Cardiac muscle cell (in vitro differentiated cells and primary cell): ENCODE measurements around the gene ECI1. TPM values are rescaled to one million over a fixed set of nuclear protein-coding genes. Genes with fewer than 3 reads are reported as not detected.

Experiments
- DNase-seq, 2 donors: peaks; one replicate each; pipeline versions ENCODE4 v3.0.0 to v3.0.0-alpha.2; 2010 to 2017; ENCODE audit warnings: low read depth in 1 of 2, low spot score in 1 of 2
- H3K27ac ChIP-seq: fragments of 200-600 bp; sonication (generic); 2 replicates; pipeline ENCODE4 v1.5.1; 2016
- H3K27me3 ChIP-seq: fragments of 200-600 bp; sonication (generic); 2 replicates; pipeline ENCODE4 v1.6.0; 2016; ENCODE audit warnings: control low read depth
- H3K36me3 ChIP-seq: fragments of 200-600 bp; sonication (generic); 2 replicates; pipeline ENCODE4 v1.5.1; 2016; ENCODE audit warnings: control low read depth
- H3K4me1 ChIP-seq: fragments of 200-600 bp; sonication (generic); 2 replicates; pipeline ENCODE4 v1.8.1; 2017; ENCODE audit warnings: low read depth, mild to moderate bottlenecking, mixed run types
- H3K4me3 ChIP-seq: fragments of 200-600 bp; sonication (generic); 2 replicates; pipeline ENCODE4 v1.5.1; 2016; ENCODE audit warnings: mild to moderate bottlenecking
- H3K9me3 ChIP-seq: fragments of 200-600 bp; sonication (generic); 2 replicates; pipeline ENCODE4 v1.5.1; 2017; ENCODE audit warnings: low read depth, mild to moderate bottlenecking, control low read depth
- polyA plus RNA-seq: library from polyadenylated mRNA; unstranded; fragments of >200 nt; fragmentation: Nextera tagmentation; extraction: Ambion mirVana; gene quantifications from 2 replicates; pipeline ENCODE4 v1.2.1, GENCODE V29; 2016
- total RNA-seq: library from RNA; depleted of rRNA; stranded (reverse); fragments of >200 nt; gene quantifications from 2 replicates; pipeline ENCODE4 v1.2.3, GENCODE V29; 2016
- TF ChIP-seq, protein P1 (sequence below): IDR thresholded peaks from 2 replicates; pipeline ENCODE4 v1.5.1; 2012; ENCODE audit warnings: low read depth, mild to moderate bottlenecking, low read length

ECI1 gene
- total and polyA plus RNA-seq, 2 experiments from 2014 or later, result 137 to 343 TPM

DNA sequence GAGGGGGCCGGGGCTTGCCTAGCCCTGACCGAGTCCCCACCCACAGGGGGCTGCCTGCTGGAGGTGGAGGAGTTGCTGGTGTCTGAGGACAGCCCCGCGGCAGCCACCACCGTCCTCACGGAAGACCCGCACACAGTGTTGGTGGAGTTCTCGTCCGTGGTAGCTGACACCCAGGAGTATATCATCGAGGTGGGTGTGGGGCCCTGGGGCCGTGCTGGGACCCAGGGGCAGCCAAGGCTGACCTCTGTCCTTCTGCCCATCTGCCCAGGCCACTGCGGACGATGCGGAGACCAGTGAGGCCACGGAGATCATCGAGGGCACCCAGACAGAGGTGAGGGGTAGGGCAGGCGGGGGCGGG lies 16.6 kb downstream of the ECI1 start:
- TF ChIP-seq, protein P1, sequence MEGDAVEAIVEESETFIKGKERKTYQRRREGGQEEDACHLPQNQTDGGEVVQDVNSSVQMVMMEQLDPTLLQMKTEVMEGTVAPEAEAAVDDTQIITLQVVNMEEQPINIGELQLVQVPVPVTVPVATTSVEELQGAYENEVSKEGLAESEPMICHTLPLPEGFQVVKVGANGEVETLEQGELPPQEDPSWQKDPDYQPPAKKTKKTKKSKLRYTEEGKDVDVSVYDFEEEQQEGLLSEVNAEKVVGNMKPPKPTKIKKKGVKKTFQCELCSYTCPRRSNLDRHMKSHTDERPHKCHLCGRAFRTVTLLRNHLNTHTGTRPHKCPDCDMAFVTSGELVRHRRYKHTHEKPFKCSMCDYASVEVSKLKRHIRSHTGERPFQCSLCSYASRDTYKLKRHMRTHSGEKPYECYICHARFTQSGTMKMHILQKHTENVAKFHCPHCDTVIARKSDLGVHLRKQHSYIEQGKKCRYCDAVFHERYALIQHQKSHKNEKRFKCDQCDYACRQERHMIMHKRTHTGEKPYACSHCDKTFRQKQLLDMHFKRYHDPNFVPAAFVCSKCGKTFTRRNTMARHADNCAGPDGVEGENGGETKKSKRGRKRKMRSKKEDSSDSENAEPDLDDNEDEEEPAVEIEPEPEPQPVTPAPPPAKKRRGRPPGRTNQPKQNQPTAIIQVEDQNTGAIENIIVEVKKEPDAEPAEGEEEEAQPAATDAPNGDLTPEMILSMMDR, result no peak
- Histone ChIP-seq H3K27ac (no peak overlapping the region), H3K27me3 (peaks cover 15% of the 10 kb centered on the region), H3K36me3 (peaks cover 37% of the 10 kb centered on the region), H3K4me1 (peaks cover 8% of the 10 kb centered on the region), H3K4me3 (no peak overlapping the region), H3K9me3 (no peaks in the 10 kb centered on the region)
- no peak for DNase-seq

DNA sequence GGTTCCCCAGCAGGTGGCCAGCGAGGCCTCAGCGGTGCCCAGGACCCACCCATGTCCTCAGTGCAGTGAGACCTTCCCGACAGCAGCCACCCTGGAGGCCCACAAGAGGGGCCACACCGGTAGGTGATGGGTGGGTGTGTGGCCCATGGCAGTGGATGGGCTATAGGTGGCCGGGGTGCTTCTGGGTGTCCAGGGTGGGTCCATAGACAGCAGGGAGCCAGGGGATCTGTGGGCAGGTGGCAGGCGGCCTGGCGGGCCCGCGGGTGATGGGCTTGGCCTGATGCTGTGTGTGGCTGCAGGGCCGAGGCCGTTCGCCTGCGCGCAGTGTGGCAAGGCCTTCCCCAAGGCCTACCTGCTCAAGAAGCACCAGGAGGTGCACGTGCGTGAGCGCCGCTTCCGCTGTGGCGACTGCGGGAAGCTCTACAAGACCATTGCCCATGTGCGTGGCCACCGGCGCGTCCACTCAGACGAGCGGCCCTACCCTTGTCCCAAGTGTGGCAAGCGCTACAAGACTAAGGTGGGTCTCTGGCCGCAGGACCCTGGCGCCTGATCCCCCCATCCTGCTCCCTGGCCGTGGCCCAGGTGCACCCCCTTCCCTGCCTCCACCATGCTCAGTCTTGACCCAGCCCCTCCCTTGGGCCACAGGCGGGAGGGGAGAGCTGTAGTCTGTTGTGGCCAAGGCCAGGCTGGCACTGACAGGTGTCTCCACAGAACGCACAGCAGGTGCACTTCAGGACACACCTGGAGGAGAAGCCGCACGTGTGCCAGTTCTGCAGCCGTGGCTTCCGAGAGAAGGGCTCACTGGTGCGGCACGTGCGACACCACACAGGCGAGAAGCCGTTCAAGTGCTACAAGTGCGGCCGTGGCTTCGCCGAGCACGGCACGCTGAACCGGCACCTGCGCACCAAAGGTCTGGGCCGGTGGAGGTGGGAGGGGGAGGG lies 17.2 kb downstream of the ECI1 start:
- Histone ChIP-seq H3K27me3 (peaks cover 15% of the 10 kb centered on the region), H3K9me3 (no peaks in the 10 kb centered on the region), H3K4me1 (peaks cover 8% of the 10 kb centered on the region), H3K27ac (no peak overlapping the region), H3K4me3 (no peak overlapping the region), H3K36me3 (peaks cover 40% of the 10 kb centered on the region)
- DNase-seq, result no peak
- TF ChIP-seq, protein P1, result no peak

DNA sequence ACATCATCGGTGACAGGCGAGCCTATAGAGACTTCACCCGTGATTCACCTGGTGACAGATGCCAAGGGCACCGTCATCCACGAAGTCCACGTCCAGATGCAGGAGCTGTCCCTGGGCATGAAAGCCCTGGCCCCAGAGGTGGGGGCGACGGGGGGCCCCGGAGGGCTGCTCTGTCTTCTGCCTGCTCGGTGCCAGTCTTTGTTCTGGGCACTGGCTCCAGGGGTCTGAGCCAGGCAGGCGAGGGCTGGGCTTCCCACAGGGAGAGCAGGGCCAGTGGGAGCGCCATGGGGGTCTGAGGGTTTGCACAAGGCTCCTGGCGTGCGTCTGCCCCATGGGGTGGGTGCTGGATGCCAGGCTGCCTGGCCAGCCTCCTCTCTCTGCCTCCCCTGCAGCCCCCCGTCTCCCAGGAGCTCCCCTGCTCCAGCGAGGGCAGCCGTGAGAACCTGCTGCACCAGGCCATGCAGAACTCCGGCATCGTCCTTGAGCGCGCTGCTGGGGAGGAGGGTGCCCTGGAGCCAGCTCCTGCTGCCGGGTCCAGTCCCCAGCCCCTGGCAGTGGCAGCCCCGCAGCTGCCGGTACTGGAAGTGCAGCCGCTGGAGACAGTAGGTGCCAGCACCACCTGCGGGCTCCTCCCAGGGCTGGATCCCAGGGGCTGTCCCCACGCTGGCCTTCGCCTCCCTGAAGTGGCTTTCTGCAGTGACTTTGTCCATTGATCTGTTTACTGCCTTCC lies 18.2 kb downstream of the ECI1 start:
- Histone ChIP-seq H3K4me1 (peaks cover 8% of the 10 kb centered on the region), H3K36me3 (peaks cover 45% of the 10 kb centered on the region), H3K4me3 (no peak overlapping the region), H3K27me3 (peaks cover 15% of the 10 kb centered on the region), H3K9me3 (no peaks in the 10 kb centered on the region), H3K27ac (no peak overlapping the region)
- TF ChIP-seq, protein P1, result no peak
- DNase-seq, result no peak

- TF ChIP-seq, protein P1, result no peak
- peaks cover 8% of the 10 kb centered on the region for H3K4me1 ChIP-seq
- no peaks in the 10 kb centered on the region for H3K9me3 ChIP-seq
Measured at GRCh38 chr16:2232094-2232990, 19.0 kb downstream of the ECI1 start.

More at GRCh38 chr16:2232094-2232990, 19.0 kb downstream of the ECI1 start:
- Histone ChIP-seq H3K27me3 (peaks cover 8% of the 10 kb centered on the region), H3K27ac (no peak overlapping the region), H3K4me3 (no peak overlapping the region), H3K36me3 (peaks cover 45% of the 10 kb centered on the region)
- no peak for DNase-seq
